Smooth muscle cell (in vitro differentiated cells): ENCODE data around the gene CSF3R. TPM values are rescaled to one million over a fixed set of nuclear protein-coding genes. Genes with fewer than 3 reads are reported as not detected.
A peak's percentile ranks its signal among the peaks of the same experiment; 100 is the strongest.

Experiments used
- DNase-seq: peaks from one replicate; lab custom pipeline; 2025; ENCODE audit not compliant: unreplicated experiment; lab: John Stamatoyannopoulos, UW
- H2AFZ ChIP-seq: fragments of 200-600 bp; sonication (generic); 2 replicates; pipeline ENCODE4 v1.6.0; 2016; ENCODE audit warnings: antibody characterized with exemption, low read depth, mild to moderate bottlenecking
- H3F3A ChIP-seq: fragments of 200-600 bp; sonication (generic); 2 replicates; pipeline ENCODE4 v1.6.0; 2017; ENCODE audit warnings: antibody characterized with exemption, low read depth
- H3K27ac ChIP-seq: fragments of 200-600 bp; sonication (generic); 2 replicates; pipeline ENCODE4 v1.5.1; 2016; ENCODE audit warnings: low read depth, mild to moderate bottlenecking
- H3K27me3 ChIP-seq: fragments of 200-600 bp; sonication (generic); 2 replicates; pipeline ENCODE4 v1.6.1; 2016; ENCODE audit warnings: low read depth, mild to moderate bottlenecking
- H3K36me3 ChIP-seq: fragments of 200-600 bp; sonication (generic); 2 replicates; pipeline ENCODE4 v1.5.1; 2016; ENCODE audit warnings: low read depth
- H3K4me1 ChIP-seq: fragments of 200-600 bp; sonication (generic); 2 replicates; pipeline ENCODE4 v1.5.1; 2016; ENCODE audit warnings: low read depth
- H3K4me2 ChIP-seq: fragments of 200-600 bp; sonication (generic); 2 replicates; pipeline ENCODE4 v1.6.0; 2016; ENCODE audit warnings: mild to moderate bottlenecking
- H3K4me3 ChIP-seq: fragments of 200-600 bp; sonication (generic); 2 replicates; pipeline ENCODE4 v1.5.1; 2016; ENCODE audit warnings: mild to moderate bottlenecking
- H3K79me2 ChIP-seq: fragments of 200-600 bp; sonication (generic); 2 replicates; pipeline ENCODE4 v1.6.0; 2016; ENCODE audit warnings: low read depth, mild to moderate bottlenecking
- H3K9ac ChIP-seq: fragments of 200-600 bp; sonication (generic); 2 replicates; pipeline ENCODE4 v1.6.0; 2016; ENCODE audit warnings: low read depth
- H3K9me3 ChIP-seq: fragments of 200-600 bp; sonication (generic); replicated peaks from 2 replicates; pipeline ENCODE4 v1.5.1; 2016; ENCODE audit warnings: low read depth
- H4K20me1 ChIP-seq: fragments of 200-600 bp; sonication (generic); 2 replicates; pipeline ENCODE4 v1.6.0; 2016; ENCODE audit warnings: low read depth
- CTCF ChIP-seq: fragments of 200-600 bp; sonication (generic); IDR thresholded peaks from 2 replicates; pipeline ENCODE4 v1.5.1; 2017; ENCODE audit warnings: borderline replicate concordance, mild to moderate bottlenecking, antibody characterized with exemption; ENCODE audit not compliant: insufficient read depth, poor library complexity, severe bottlenecking
- WGBS: methylation state at CpG from one replicate; pipeline ENCODE4 v1.1.7; 2016; ENCODE audit warnings: low lambda C conversion rate; 5-methylcytosine and 5-hydroxymethylcytosine counted together
- polyA plus RNA-seq: library from polyadenylated mRNA; unstranded; fragments of >200 nt; fragmentation: Nextera tagmentation; extraction: Ambion mirVana; gene quantifications from 2 replicates; pipeline ENCODE4 v1.2.1, GENCODE V29; 2016
- total RNA-seq: library from RNA; depleted of rRNA; stranded (reverse); fragments of >200 nt; gene quantifications from 2 replicates; pipeline ENCODE4 v1.2.3, GENCODE V29; 2014

CSF3R gene
- total and polyA plus RNA-seq, 2 experiments from 2014 or later, result 0.46 to 6.7 TPM

- 88% methylated on average over 2 of the region's 2 CpGs for WGBS
- no peak for DNase-seq
- Histone ChIP-seq H3K4me3 (no peak overlapping the region), H3K36me3 (no peaks in the 10 kb centered on the region), H3K27ac (no peak overlapping the region), H3K79me2 (no peaks in the 10 kb centered on the region), H3K4me1 (peaks cover 11% of the 10 kb centered on the region), H3F3A (no peaks in the 10 kb centered on the region), H3K27me3 (no peaks in the 10 kb centered on the region), H2AFZ (no peak overlapping the region), H3K4me2 (no peak overlapping the region), H3K9me3 (no peaks in the 10 kb centered on the region), H3K9ac (no peak overlapping the region), H4K20me1 (no peaks in the 10 kb centered on the region)
- no peak for TF ChIP-seq CTCF
Observed at GRCh38 chr1:36484099-36484498, 1.4 kb upstream of the CSF3R start.

- no peaks in the 10 kb centered on the region for H4K20me1 ChIP-seq
- H3K79me2 ChIP-seq, result no peaks in the 10 kb centered on the region
- no peak for DNase-seq
- H2AFZ ChIP-seq, result peak overlapping the region; percentile 84
- no peaks in the 10 kb centered on the region for H3K36me3 ChIP-seq
- H3K4me2 ChIP-seq, result peak overlapping the region; percentile 81
- peaks cover 11% of the 10 kb centered on the region for H3K4me1 ChIP-seq
- no peak overlapping the region for H3K27ac ChIP-seq
- 39% methylated on average over 26 of the region's 26 CpGs for WGBS
- no peak for TF ChIP-seq CTCF
- no peaks in the 10 kb centered on the region for H3K27me3 ChIP-seq
- H3K9me3 ChIP-seq, result no peaks in the 10 kb centered on the region
- H3F3A ChIP-seq, result no peaks in the 10 kb centered on the region
- peak overlapping the region; percentile 31 for H3K4me3 ChIP-seq
- H3K9ac ChIP-seq, result no peak overlapping the region
Observed at GRCh38 chr1:36481771-36482723, 666 bp downstream of the CSF3R start.

GRCh38 chr1:36481091-36481490 is 1.6 kb downstream of the CSF3R start:
- no peaks in the 10 kb centered on the region for H3K36me3 ChIP-seq
- no peaks in the 10 kb centered on the region for H4K20me1 ChIP-seq
- H3K4me1 ChIP-seq, result peaks cover 11% of the 10 kb centered on the region
- no peaks in the 10 kb centered on the region for H3K79me2 ChIP-seq
- H3K27ac ChIP-seq, result no peak overlapping the region
- DNase-seq, result no peak
- H3K4me3 ChIP-seq, result no peak overlapping the region
- no peaks in the 10 kb centered on the region for H3K9me3 ChIP-seq
- 94% methylated on average over 6 of the region's 6 CpGs for whole genome bisulfite sequencing
- no peak overlapping the region for H2AFZ ChIP-seq
- no peak for TF ChIP-seq CTCF
- H3K4me2 ChIP-seq, result no peak overlapping the region
- H3K9ac ChIP-seq, result no peak overlapping the region
- no peaks in the 10 kb centered on the region for H3F3A ChIP-seq
- H3K27me3 ChIP-seq, result no peaks in the 10 kb centered on the region
